Left hindlimb (tissue), 1 donor: Measurements from ENCODE around the gene FHIP1B.

Experiments used
- DNase-seq: peaks from one replicate; pipeline ENCODE4 v3.0.0-alpha.2; 2018

Gene FHIP1B

DNA sequence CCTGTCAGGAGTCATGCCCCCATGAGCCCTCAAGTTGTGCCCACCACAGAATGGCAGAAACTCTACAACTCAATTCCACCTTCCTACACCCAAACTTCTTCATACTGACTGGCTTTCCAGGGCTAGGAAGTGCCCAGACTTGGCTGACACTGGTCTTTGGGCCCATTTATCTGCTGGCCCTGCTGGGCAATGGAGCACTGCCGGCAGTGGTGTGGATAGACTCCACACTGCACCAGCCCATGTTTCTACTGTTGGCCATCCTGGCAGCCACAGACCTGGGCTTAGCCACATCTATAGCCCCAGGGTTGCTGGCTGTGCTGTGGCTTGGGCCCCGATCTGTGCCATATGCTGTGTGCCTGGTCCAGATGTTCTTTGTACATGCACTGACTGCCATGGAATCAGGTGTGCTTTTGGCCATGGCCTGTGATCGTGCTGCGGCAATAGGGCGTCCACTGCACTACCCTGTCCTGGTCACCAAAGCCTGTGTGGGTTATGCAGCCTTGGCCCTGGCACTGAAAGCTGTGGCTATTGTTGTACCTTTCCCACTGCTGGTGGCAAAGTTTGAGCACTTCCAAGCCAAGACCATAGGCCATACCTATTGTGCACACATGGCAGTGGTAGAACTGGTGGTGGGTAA is 35.1 kb downstream of the FHIP1B start, which contains the start of gene OR52W1:
TSS of gene OR52W1 (plus strand) at position 51 of the 637 bp plus-strand sequence. CDS start at position 51, 0 bp downstream.
- DNase-seq: no peak

DNA sequence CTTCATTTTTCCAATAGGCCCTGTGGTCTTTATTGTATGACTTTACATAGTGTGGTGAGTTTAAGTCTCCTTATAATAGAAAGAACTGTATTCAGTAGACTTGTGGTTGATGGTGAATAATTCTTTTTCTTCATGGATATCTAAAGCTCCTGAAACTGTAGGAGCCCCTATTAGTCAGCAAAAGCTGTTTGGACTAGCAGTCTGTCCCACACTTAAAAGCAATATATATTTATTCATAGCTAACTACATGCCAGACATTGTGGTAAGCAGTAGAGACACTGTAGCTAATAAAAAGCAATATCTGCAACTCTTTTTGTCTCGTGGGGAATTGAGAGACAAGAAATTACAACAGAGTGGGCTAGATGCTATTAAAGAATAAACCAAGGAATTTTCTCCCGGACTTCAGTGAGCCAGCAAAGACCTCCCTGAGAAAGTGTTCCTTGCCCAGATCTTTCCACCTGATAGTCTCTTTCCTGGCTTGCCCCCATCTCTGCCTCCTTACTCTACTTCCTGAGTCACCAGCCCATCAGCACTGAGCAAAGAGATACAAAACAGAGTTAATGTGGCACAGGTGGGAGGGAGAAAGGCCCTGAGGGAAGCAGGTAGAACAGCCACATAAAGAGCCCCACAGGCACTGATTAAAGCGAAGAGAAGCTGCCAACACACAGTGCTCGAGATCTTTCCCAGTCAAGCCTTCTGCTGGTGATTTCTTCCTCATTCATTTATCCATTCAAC is 36.8 kb downstream of the FHIP1B start:
- no peak for DNase-seq

DNA sequence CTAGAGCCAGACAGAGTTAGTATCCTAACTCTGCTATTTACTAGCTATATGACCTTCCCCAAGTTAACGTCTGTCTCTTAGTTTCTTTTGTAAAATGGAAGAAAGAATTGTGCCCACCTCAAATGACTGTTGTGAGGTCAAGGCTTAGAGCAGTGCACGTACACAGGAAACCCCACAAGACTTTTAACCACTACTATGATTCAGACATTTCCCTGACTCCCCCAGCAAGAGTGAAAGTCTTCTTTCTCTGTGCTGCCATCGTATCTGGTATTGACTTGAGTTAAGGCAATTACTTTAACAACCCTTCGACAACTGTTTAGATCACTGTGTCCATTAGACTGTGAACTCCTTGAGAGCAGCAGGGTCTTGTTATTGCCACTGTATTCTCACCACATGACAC is 38.0 kb downstream of the FHIP1B start:
- DNase-seq: no peak

DNA sequence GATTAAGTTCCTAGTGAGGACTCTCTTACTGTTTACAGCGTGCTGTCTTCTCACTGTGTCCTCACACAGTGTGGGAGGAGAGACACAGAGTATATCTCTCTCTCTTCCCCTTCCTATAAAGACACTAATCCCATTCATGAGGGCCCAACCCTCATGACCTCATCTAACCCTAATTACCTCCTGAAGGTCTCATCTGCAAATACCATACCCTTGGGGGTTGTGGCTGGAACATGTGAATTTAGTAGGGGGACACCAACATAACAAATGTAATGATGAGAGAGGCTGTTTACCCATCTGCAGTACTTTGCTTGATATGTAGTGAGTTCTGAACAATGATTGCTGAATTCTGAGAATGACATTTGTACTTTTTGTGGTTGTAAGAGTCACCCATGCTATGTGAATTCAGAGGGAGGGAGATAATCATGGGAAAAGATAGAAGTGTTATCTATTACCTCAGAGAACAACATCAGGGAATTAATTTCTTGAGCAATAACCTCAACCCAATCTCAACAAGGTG is 40.3 kb downstream of the FHIP1B start:
- DNase-seq: no peak

DNA sequence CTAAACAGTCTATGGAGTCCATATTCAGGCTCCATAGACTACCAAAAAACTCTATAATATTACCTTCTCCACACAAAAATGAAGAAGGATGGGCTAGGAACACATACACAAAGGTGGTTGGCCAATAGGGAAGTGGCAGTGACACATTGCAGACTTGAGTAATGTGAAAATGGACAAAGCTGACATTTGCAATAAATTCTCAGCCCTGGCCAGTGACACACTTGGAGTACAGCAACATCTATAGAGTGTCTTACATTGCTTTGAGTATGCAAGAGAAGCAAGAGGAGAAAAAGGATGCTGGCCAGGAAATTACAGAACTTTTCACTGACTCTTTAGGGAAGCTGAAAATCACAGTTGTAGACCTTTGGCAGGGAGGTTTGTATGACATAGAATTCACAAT is 42.7 kb downstream of the FHIP1B start:
- DNase-seq: no peak

DNA sequence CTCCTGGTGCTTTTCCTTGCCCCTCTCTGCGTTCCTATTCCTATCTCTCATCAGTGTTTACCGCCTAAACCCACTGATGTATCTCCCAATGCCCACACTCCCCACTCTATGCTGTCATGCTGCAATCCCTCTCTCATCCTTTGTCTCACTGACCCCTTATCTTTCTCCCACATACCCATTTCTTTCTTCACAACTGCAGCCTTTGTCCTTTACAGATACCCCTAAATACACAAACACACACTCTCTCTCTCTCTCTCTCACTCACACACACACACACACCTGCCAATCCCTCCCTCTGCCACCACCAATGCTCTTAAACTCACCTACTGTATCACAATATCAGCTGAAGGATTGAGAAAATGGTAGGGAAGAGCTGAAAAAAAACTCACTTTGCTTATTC is 59.0 kb downstream of the FHIP1B start:
- DNase-seq: no peak

DNA sequence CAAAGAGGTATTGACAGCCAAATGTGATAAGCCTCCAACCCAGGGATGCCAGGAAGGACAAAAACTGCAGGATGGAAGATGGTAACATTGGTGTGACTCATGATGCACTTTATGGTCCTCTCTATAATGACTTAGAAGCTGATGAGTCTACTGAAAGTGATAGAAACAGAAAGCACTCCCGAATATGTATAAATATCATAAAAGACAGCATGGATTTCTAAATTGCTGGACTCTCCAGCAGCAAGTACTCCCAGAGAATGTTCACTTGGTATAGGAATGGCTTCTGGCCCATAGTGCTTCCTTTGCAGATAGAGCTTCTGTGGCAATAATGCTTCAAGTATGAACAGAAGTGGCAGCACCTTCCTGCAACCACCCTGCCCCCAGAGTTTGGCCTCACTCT is 64.2 kb downstream of the FHIP1B start, which contains the start of gene OR52B2:
TSS of gene OR52B2 (minus strand) at position 101 of the 400 bp plus-strand sequence. CDS start at position 101, 0 bp downstream.
- no peak for DNase-seq
